Measurements from ENCODE around the gene SIK3.

The SIK3 gene

DNA sequence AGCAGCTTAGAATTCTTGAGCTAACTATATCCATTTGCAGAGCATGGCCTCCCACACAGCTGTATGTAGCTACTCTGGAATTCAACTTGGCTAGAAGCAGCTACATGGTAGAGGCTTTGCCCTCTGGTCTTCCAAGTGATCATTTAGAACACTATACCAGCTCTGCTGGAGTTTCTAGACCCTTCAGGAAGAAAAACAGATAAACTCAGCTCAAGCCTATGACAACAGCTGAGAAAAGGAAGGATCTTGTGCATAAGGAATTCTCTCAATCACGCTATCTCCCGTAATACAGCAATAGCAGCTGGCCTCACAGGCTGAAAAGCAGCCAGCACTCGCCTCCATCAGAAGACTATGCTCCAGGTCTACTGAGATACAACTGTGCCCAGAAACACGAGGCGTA lies 210.2 kb downstream of the SIK3 start:
- DNase-seq: no peak

DNA sequence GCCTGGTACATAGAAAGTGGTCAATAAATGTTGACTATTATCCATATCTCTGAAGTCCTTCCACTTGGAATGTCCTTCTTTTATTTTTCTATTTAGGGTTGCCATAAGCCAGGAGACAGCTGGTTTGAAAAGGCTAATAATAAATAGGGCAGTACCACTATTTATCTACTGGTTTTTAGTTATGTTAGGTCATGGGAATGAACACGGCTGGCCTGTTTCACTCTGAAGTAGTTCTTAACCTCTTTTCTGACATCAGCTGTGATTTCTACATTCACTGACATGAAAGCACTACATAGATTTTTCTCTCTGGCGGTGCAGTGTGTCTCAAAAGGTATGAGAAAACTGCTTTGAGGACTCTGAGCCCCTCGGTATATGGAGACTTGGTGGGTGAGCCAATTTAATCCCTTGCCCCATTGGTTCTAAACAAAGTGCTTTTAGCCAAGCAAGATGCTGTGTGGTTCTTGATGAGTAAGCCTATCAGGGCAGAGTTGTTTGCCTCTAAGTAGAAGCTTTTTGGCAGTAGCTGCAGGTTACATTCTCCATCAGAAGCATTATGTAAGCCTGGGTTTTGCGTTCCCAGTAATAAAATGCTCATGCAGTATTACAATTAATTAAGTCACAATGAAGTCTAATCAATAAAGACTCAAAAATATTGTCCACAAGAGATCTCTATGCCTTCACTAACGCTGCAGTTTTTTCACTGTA lies 212.1 kb downstream of the SIK3 start:
- no peak for DNase-seq

DNA sequence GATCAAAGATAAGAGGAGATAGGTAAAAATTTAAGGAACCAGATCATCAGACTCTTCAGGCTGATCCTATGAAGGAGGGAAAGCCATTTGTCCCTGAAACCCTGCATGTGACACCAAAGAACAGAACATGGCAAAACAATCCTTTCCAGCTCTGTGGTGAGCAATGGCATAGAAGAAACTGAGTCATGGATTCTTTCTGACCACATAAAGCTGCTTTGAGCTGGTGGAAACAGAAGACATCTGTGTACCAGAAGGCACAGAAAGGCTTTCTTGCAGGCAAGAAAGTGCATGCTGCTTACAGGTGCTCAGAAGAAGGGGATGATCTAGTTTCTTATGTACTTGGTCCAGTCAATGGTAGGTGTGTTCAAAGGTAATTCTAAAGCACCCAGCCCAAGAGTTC lies 215.8 kb downstream of the SIK3 start:
- DNase-seq: no peak

DNA sequence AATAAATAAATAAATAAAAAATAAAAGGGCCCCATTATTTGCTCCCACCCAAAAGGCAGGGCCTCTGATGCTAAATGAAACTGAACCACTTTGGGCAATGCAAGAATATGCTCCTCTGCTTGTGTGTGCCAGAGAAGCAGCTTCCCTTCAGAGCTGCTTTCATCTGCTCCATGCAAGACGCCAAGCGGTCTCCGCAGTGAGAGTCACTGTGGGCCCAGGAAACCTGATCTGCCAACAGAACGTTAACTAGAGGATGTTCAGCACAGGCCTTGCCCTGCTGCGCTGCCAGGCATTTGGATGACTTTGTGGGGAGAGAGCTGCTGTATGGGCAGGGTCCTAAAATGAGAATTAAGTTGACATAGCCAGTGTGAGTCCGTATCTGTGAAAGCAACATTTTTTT lies 217.1 kb downstream of the SIK3 start:
- DNase-seq: no peak

DNA sequence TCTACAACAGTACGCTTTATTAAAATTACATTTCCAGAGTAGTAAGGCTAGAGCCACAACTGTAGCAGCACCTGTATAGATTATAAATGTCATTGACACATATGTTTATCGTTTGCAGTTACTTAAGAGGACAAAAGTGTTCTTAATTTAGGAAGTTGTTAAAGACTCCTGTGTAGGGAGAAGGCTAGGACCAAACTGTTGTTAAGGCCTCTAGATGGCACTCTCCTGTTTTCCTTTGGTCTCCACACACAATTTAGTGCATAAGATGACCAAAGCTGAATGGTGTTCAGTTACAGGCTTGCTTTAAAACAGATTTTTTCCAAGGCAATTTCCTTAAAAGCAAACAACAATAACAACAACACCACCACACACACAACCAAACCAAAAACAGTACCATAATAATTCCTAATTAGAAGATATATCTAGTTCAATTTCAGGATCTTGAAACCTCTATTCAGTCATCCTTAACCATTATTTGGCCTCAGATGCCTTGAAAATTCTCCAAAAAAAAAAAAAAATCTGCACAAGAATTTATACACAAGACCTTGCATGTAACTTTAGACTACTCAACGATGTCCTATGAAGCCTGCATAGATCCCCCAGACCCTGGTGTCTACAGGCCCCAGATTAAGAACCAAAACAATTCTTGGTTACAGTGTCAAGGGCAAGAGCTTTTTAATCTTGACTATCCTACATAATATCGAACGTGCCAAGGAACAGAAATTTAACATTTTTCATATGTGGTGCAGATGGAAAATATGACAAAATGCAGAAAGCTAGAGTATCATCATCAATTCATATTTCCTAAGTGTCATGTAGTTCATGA lies 218.2 kb downstream of the SIK3 start:
- peak; percentile 1 for DNase-seq

DNA sequence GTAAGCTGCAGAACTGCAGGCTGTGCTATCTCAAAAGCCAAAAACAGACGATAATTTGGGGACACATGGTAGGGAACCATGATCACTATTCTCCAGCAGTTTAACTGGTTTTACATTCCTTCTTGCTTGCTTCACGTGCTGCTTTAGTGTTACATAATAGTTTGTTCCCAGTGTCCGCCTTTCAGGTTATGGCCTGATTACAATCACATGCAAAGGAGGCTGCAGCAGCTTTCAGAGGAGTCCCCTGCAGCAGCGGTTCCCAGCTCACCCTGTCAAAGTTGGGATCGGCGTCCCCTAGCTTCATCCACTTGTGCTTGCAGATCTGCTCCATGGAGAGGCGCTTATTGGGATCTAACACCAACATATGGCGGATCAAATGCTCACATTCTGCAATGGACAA lies 221.6 kb downstream of the SIK3 start:
- DNase-seq: no peak

DNA sequence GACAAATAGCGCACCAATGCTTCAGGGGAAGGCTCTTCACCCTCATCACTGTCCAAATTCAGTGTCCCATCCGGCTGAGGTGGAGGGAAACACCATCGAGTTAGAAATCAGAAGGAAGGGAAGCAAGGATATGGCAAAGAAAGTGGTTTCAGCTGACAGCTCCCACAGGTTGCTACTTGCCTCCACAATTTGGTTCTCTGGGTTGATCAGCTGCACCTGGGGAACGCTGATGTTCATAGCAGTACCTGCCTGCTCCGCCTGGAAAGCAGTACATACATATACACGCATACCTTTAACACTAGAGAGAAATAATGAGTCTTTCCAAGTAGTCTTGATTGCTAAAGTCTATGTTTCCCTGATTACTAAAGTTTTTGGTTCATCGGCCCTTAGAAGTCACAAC lies 223.0 kb downstream of the SIK3 start:
- no peak for DNase-seq

DNA sequence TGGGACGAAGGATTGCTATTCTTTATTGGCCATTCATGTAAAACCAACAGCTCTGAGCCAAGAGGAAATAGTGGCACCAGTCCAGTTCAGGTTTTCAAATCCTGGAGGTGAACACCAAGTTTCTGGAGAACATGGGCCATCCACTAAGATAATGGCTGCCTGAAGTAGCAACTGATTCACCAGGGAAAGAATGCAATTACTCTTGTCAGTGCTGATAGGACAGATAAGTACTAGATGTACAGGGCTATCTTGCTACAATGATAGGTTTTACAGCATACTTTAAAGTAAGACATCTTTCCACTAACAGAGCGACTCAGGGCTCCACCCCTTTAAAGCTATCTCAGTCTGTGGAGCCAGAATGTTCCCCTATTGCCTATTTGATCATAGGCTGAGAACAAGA lies 224.0 kb downstream of the SIK3 start:
- DNase-seq: no peak

DNA sequence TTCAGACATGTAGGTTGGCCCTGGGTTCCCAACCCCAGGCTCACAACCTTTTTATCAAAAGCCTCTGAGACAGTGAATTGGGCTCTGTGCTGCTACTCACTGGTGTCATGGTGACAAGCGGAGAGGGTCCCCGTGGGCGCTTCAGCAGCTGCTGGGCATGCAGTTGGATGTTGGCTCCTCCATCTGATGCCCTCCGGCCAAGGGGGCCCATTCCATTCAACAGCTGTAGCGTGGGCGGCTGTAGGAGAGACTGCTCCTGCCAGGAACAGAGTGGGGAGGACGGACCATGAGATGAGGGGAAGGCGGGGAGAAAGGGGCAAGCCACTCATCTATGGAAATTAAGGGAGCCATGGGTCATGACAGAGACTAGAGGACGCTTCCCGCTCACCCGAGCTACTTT lies 224.8 kb downstream of the SIK3 start:
- no peak for DNase-seq

DNA sequence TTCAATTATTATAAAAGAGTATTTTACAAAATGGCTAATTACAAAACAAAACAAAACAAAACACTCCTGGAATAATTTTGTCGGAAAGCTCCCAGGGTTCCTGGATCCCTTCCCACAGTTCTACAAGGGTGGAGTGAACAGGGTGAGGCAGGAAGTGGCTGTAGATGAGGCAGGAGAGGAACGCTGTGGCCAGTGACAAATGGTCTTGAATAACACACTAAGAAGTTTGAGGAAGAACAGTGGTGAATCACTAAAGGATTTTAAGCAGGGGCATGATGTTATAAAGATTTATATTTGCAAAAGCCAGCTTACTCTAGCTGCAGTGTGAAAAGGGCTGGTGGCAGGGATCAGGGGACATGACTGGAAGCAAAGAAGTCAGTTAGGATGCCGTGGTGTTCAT lies 227.0 kb downstream of the SIK3 start:
- DNase-seq: no peak

DNA sequence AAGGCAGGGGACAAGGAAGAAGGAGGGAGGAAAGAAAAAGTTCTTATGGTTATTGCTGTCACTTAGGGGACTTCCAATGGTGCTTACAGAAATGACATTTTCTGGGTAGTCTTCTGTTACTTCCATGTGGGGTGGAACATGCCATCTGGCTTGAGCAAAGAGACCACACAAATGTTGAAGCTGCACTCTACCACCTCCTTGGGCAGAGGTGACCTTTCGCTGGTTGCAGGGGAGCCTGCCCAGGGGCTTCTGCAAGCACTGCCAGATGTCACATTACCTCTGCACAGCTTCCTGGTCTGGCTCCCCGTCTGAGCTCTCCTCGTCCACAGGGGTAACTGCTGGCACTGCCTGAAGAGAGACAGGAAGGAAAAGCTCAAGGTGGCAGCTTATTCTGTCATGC lies 228.2 kb downstream of the SIK3 start:
- DNase-seq: no peak

DNA sequence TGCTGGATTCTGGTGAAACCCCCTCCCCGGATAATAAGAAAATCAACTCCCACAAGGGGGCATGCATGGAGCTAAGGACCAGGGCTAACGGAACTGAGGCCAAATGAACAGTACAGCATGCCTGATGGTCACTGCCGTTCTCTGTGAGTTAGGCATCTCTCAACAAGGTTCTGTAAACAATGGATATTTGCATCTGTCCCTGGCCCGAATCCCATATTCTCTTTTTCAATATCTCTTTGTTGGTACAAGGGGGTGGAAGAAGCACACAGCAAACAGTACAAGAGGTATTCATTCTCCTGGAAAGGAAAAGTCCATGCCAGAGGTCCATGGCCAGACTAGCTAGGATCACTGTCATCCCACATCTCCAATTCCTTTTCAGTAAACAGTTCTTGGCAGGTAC lies 228.6 kb downstream of the SIK3 start:
- DNase-seq: no peak

DNA sequence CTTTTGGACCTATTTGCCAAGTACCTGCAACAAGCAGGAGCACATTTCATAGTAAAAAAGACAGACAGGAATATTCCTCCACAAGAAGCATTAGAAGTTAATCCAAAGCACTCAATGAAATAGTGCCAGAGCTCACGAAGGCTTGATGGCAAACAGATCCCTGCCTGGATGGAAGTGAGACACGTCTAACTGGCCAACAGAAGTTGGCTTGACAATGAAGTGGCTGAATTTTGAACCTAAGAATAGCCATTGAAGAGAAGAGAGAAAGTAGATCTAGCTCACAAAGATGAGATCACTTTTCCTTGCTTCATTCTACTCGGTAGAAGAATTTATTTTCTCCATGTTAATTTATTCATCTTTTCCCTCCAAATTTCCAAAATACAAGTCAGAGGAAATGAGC lies 230.2 kb downstream of the SIK3 start:
- DNase-seq: no peak

DNA sequence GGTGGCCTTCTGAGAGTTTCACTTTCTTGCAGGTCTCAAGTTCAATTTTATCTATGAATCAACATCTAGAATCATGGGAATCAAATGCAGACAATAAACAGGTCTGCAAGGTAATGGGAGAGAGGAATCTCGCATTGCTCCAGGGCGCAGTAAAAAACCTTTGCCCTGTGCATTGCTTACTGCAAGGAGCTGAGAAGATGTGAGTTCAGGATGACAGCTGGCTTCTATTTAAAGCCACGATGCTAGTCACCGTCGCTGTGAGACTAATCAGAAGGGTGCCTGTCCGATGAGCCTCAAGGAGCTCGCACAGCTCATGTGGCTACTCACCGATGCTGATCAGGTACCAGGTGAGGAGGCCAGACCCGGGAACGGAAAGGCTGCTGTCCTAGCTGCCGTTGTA lies 230.6 kb downstream of the SIK3 start:
- no peak for DNase-seq

DNA sequence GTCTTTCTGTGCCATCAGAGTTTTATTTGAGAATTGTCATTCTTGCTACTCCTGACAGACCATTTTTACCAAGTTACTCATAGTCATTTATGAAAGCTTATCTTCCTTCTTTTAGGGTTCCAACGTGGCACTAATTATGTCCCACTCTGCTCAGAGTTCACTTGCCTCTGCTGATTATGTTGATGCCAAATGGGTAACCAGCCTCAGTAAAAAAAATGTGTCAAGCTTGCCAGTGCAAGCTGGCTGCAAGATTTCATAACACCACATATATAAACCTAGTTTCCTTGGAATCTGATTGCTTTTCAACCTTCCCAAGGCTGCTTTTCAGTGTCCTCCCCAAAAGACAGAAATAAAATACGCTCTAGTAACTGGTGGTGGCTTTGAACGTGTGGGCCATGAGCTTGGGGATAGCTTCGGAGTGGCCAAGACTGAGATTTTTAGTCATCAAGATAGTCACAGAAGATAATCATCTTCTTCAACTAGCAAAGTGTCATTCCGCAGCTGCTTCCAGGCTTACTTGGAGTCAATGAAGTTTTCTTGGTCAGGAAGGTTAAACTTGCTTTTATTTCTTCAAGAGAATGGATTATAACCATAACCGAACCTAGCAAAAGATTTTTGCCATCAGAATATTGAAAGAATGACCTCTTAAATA lies 231.3 kb downstream of the SIK3 start:
- DNase-seq: no peak

DNA sequence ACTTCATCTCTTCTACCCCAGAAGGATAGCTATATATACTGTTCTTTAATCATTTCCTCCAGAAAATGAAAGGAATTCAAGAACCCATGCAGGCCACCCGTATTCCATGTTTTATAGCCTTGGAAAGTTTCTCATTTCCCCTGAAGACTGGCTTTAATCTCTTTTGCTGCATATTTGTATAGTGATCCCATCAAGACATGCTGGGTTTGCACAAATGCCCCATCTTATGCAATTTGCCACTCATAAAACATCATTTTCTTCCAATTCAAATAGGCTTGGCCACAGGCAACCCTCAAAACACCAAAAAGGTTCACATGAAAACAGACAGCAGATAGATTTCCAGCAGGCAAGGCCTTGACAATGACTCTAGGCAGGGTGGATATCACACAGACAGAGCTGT lies 232.5 kb downstream of the SIK3 start:
- no peak for DNase-seq

DNA sequence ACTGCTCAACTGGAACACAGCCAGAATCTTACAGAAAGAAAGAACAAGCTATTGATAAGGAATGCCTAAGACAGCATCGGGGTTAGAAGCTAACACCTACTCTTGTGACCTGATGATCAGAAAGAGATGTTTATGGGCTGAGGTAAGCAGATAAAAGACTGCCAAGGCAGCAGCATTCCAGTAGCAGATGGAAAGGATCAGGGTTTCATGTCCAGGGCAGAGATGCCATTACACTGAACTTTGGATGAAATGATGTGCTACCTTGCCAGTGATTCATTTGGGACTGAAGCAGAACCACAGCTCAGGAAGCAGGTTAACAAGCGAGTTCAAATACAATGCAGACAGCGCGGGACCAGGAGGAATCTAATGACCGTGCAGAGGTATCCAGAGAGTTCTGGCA lies 233.7 kb downstream of the SIK3 start:
- no peak for DNase-seq

DNA sequence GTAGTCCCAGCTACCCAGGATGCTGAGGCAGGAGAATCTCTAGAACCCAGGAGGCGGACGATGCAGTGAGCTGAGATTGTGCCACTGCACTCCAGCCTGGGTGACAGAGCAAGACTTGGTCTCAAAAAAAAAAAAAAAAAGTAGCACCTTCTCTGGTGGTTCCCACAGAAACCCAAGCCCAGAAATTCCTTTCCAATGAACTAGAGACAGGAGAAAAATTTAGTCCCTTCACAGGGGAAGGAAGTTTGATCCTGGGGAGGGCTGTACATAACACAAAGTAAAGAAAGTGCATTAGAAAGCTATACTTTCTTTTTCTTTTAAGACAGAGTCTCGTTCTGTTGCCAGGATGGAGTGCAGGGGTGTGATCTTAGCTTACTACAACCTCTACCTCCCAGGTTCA lies 235.3 kb downstream of the SIK3 start:
- DNase-seq: no peak

DNA sequence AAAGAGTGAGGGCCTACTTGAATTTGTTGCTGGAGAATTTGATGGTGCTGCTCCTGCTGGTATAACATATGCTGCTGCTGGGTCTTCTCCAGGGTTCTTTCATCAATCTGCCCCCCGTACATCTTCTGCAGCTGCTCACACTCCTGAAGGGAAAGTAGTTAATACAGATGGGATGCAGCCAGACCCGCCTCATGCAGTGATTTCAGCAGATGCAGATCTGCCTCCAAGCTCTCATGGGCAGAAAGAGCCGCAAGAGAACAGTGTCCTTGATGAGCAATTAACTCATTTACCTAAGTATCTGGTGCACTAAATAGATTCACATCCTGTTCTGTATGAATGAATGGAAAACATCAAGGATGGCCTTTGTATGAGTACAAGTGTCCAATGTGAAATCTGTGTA lies 236.0 kb downstream of the SIK3 start:
- no peak for DNase-seq

DNA sequence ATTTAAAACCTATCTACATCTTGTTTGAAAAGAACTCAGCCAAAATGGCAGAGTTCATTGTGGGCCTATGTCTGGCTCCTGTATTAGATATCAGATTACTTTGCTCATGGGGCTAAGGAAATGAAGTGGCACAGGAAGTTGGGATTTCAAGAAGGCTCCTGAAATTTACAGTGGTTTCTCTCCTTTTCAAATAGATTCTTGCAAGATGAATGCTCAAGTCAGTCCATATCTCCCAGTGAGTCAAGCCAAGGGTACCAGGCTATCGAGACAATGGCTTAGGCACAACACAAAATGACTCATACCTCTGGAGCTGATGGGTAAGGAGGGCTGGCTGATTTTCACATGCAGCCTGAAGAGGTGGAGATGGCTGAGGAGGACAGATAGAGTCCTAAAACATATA lies 236.7 kb downstream of the SIK3 start:
- no peak for DNase-seq

DNA sequence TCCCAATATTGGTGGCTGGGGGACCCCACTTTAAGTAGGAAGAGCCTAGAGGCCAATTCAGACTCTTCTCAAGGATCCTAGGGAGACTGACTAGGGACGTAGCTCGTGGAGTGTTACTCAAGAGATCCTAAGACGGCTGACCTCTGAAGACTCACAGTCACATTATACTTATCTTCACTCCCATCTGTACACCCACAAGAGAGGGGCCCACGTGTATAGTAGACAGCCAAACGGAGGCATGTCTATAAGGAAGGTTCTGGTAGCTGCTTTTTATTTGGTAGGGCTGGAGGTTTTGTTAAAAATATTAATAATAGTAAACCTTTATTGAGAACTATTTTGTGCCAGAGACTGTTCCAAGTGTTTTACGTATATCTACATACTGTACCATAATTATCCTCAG lies 237.9 kb downstream of the SIK3 start:
- DNase-seq: no peak

DNA sequence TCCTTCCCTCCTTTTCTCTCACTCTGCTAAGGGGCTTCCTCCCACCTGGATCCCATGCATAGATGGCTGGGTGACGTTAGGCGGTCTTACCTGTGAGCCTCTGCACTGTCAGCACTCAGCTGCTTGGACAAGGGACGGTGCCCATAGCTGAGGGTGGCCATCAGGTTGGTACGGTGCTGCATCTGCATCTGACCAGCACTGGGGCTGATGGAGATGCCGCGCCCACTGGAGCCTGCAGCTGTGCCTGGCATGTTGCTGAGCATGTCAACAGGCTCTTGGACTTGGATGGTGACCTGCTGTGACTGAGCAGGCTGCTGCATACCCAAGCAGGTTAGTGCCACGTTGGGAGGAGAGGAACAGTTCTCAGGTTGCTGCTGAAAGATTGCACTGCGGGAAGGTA lies 239.1 kb downstream of the SIK3 start:
- DNase-seq: no peak

DNA sequence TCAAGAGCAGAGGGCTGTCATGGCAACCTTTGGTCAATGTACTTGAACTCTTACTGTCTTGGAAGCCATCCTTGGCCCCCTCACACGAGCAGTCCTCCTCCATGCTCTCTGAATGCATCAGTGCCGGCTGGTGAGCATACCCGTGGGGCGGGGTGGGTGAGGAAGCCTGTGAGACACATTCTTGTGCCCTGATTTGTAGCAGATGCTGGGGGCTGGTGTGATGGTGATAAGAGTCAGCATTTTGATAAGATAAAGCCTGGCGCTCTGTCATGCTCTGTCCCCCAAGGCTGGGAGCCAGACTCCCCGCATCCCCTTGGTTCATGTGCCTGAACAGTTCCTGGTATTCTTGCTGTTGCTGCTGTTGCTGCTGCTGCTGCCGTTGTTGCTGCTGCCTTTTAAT lies 240.3 kb downstream of the SIK3 start:
- DNase-seq: no peak

DNA sequence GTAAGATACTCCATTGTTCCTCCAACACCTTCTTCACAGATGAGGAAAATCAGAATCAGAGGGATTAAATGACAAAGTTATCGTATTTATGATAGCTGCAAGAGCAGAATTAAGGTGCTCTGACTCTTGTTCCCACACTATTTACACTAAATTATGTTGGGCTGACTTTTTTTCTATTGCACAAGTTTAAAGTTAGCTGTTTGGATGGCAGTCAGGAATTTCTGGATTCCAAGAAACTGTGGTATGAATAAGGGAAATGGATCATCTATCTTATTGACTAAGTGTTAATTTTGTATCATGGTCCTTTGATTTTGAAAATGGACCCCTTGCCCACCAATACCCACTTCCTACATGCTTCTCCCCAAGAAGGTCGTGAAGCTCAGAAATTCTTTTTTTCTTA lies 240.9 kb downstream of the SIK3 start:
- no peak for DNase-seq
